OCI-LY7 (cell line): ENCODE measurements around the gene DHRS4L2. TPM values are rescaled to one million over a fixed set of nuclear protein-coding genes. Genes with fewer than 3 reads are reported as not detected.

Experiments used
- BruUV-seq: library from RNA; stranded (reverse); fragments of 400-500 nt; replicated peaks from 2 replicates; lab custom pipeline; 2021; lab: Mats Ljungman, UMichigan
- CTCF ChIA-PET: fragments of 300-600 bp; sonication (Branson Sonifier 250); formaldehyde crosslinking; loops from one replicate; lab custom pipeline; 2022; ENCODE audit warnings: antibody characterized with exemption; ENCODE audit not compliant: unreplicated experiment; lab: Charles Lee
- POLR2A ChIA-PET: fragments of 300-600 bp; sonication (Branson Sonifier 250); formaldehyde crosslinking; loops from one replicate; lab custom pipeline; 2022; ENCODE audit warnings: antibody characterized with exemption; lab: Charles Lee
- DNase-seq: peaks from one replicate; pipeline ENCODE4 v3.0.0-alpha.2; 2015; ENCODE audit warnings: low spot score
- H2AFZ ChIP-seq: fragments of 200-600 bp; sonication (generic), shearing (Covaris generic); 2 replicates; pipeline ENCODE4 v1.6.1; 2014; ENCODE audit warnings: mild to moderate bottlenecking, antibody characterized with exemption, low read length, moderate library complexity
- H3K27ac ChIP-seq: fragments of 200-600 bp; sonication (generic); 2 replicates; pipeline ENCODE4 v1.5.1; 2014; ENCODE audit warnings: mixed run types, low read depth, mild to moderate bottlenecking, moderate library complexity, low read length, inconsistent platforms; ENCODE audit not compliant: poor library complexity, severe bottlenecking
- H3K36me3 ChIP-seq: fragments of 200-600 bp; sonication (generic); 2 replicates; pipeline ENCODE4 v1.6.1; 2014; ENCODE audit warnings: mild to moderate bottlenecking, antibody characterized with exemption, low read length, moderate library complexity, mixed read lengths; ENCODE audit not compliant: insufficient read depth
- H3K4me1 ChIP-seq: fragments of 200-600 bp; sonication (generic); 2 replicates; pipeline ENCODE4 v1.5.1; 2014; ENCODE audit warnings: mild to moderate bottlenecking, low read length; ENCODE audit not compliant: insufficient read depth, poor library complexity, severe bottlenecking
- H3K4me2 ChIP-seq: fragments of 200-600 bp; sonication (generic); 2 replicates; pipeline ENCODE4 v1.6.1; 2014; ENCODE audit warnings: mild to moderate bottlenecking, low read length
- H3K4me3 ChIP-seq: fragments of 200-600 bp; sonication (generic); 2 replicates; pipeline ENCODE4 v1.5.1; 2014; ENCODE audit warnings: mild to moderate bottlenecking, low read depth, low read length; ENCODE audit not compliant: poor library complexity, severe bottlenecking
- H3K79me2 ChIP-seq: fragments of 200-600 bp; sonication (generic); 2 replicates; pipeline ENCODE4 v1.6.1; 2016; ENCODE audit warnings: low read depth, mild to moderate bottlenecking, low read length, moderate library complexity, mixed read lengths; ENCODE audit not compliant: insufficient read depth
- H3K9me2 ChIP-seq: fragments of 200-600 bp; sonication (generic); 2 replicates; pipeline ENCODE4 v1.6.1; 2016; ENCODE audit warnings: mild to moderate bottlenecking, low read length, mixed read lengths; ENCODE audit not compliant: insufficient read depth
- H3K9me3 ChIP-seq: fragments of 200-600 bp; sonication (generic); 2 replicates; pipeline ENCODE4 v1.6.1; 2014; ENCODE audit warnings: mild to moderate bottlenecking, mixed run types, low read length, mixed read lengths
- H4K20me1 ChIP-seq: fragments of 200-600 bp; sonication (generic); 2 replicates; pipeline ENCODE4 v1.6.1; 2014; ENCODE audit warnings: mild to moderate bottlenecking, antibody characterized with exemption, low read length, moderate library complexity, mixed read lengths; ENCODE audit not compliant: insufficient read depth
- CTCF ChIP-seq: fragments of 200-600 bp; sonication (generic); conservative IDR thresholded peaks from 2 replicates; pipeline ENCODE4 v1.5.1; 2014; ENCODE audit warnings: mild to moderate bottlenecking, antibody characterized with exemption, low read length, moderate library complexity, mixed read lengths
- EZH2phosphoT487 ChIP-seq: fragments of 200-600 bp; sonication (generic); IDR thresholded peaks from 2 replicates; pipeline ENCODE4 v1.6.1; 2018; ENCODE audit warnings: low read depth, borderline replicate concordance, mild to moderate bottlenecking, mixed run types, antibody characterized with exemption, low read length, moderate library complexity, mixed read lengths
- intact Hi-C: fragments of 100-400 bp; cut with micrococcal nuclease; formaldehyde crosslinking; loops from one replicate; pipeline ENCODE4 v1.10.0; 2022; ENCODE audit not compliant: unreplicated experiment
- total RNA-seq, 2 experiments: library from RNA; depleted of rRNA in 1 of 2; stranded (reverse); fragments of >200 nt in 1 of 2; shearing (Covaris generic) in 1 of 2; gene quantifications; 2 replicates each; pipeline ENCODE4 v1.2.3, GENCODE V29; 2014 to 2022

The DHRS4L2 gene
- total RNA-seq, 2 experiments from 2014 or later = 18.8 to 24.2 TPM

- no peak overlapping the region for H3K4me3 ChIP-seq
- ChIA-PET POLR2A (interaction anchor here (0.6 kb wide), 1 partner anchor 9 kb away, joined by 3 read pairs; no protein-coding TSS in a partner anchor), CTCF (interaction anchor here (0.6 kb wide), 1 partner anchor 11 kb away, joined by 3 read pairs; no protein-coding TSS in a partner anchor)
- H3K9me2 ChIP-seq = no peaks in the 10 kb centered on the region
- no peaks in the 10 kb centered on the region for H4K20me1 ChIP-seq
- DNase-seq = no peak
- H3K79me2 ChIP-seq = no peaks in the 10 kb centered on the region
- no peak overlapping the region for H3K4me2 ChIP-seq
- H3K4me1 ChIP-seq = peaks cover 19% of the 10 kb centered on the region
- no peaks in the 10 kb centered on the region for H3K9me3 ChIP-seq
- TF ChIP-seq CTCF (no peak), EZH2phosphoT487 (no peak)
- H3K36me3 ChIP-seq = no peaks in the 10 kb centered on the region
- intact Hi-C loops = no loop called here
- H2AFZ ChIP-seq = no peak overlapping the region
- no TSS peak for BruUV-seq
- no peak overlapping the region for H3K27ac ChIP-seq
Observed at GRCh38 chr14:24054324-24054641, 65.6 kb downstream of the DHRS4L2 start.

DNA sequence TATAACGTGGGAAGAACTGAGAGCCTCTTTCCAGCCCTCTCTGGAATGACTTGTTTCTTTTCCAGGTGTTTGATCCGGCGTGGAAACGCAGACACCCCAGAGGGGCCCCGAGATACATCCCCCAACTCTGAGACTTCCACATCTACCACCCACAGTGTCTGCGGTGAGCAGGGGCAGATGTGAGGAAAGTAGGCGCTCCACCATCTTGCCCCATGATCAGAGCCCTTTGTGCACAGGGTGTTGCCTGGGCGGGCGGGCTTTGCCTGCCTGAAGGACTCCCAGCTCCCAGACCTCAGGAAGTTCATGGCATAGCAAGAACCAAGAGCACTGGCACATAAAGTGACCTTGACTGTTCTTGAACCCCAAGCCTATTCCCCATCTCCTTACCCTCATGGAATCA is 65.9 kb downstream of the DHRS4L2 start:
- CTCF ChIA-PET = no interaction called here
- no TSS peak for BruUV-seq
- no peaks in the 10 kb centered on the region for H3K9me2 ChIP-seq
- TF ChIP-seq CTCF = no peak
- peaks cover 15% of the 10 kb centered on the region for H3K4me1 ChIP-seq
- no peaks in the 10 kb centered on the region for H3K36me3 ChIP-seq
- no peaks in the 10 kb centered on the region for H3K9me3 ChIP-seq
- no peak overlapping the region for H3K4me3 ChIP-seq
- no peak for DNase-seq
- POLR2A ChIA-PET = interaction anchor here (0.6 kb wide), 1 partner anchor 9 kb away, joined by 3 read pairs; no protein-coding TSS in a partner anchor
- no peak overlapping the region for H3K4me2 ChIP-seq
- no peaks in the 10 kb centered on the region for H4K20me1 ChIP-seq
- no peaks in the 10 kb centered on the region for H3K79me2 ChIP-seq
- H3K27ac ChIP-seq = no peak overlapping the region
- H2AFZ ChIP-seq = no peak overlapping the region
- intact Hi-C loops = no loop called here

Other genes starting within 250 kb of the DHRS4L2 start
- gene DHRS4, start 35.2 kb upstream of the DHRS4L2 start, total RNA-seq (2014; rRNA removed; shearing (Covaris generic)) = 18.5 and 18.7 TPM in 2 replicates
- gene DHRS4, start 35.2 kb upstream of the DHRS4L2 start, total RNA-seq (2022) = 18.8 and 19.6 TPM in 2 replicates
- 0.03 and 0.32 TPM in 2 replicates for gene CARMIL3, start 63.1 kb downstream of the DHRS4L2 start, total RNA-seq (2014; rRNA removed; shearing (Covaris generic))
- 0.21 TPM in 1 of 2 replicates, not detected in the other for gene CARMIL3, start 63.1 kb downstream of the DHRS4L2 start, total RNA-seq (2022)
- gene CPNE6, start 82.6 kb downstream of the DHRS4L2 start, total RNA-seq (2014; rRNA removed; shearing (Covaris generic)) = 0.10 TPM in 1 of 2 replicates, not detected in the other
- gene CPNE6, start 82.6 kb downstream of the DHRS4L2 start, total RNA-seq (2022) = not detected in 2 replicates
- gene PCK2, start 105.4 kb downstream of the DHRS4L2 start, total RNA-seq (2014; rRNA removed; shearing (Covaris generic)) = 33.7 and 43.6 TPM in 2 replicates
- 130 TPM in 2 replicates for gene PCK2, start 105.4 kb downstream of the DHRS4L2 start, total RNA-seq (2022)
- gene DCAF11, start 125.8 kb downstream of the DHRS4L2 start, total RNA-seq (2014; rRNA removed; shearing (Covaris generic)) = 75.5 and 79.2 TPM in 2 replicates
- gene DCAF11, start 125.8 kb downstream of the DHRS4L2 start, total RNA-seq (2022) = 63.6 and 77.3 TPM in 2 replicates
- gene NRL, start 126.0 kb downstream of the DHRS4L2 start, total RNA-seq (2014; rRNA removed; shearing (Covaris generic)) = 3.1 and 4.6 TPM in 2 replicates
- gene NRL, start 126.0 kb downstream of the DHRS4L2 start, total RNA-seq (2022) = 7.5 and 8.1 TPM in 2 replicates
- gene FITM1, start 141.7 kb downstream of the DHRS4L2 start, total RNA-seq (2014; rRNA removed; shearing (Covaris generic)) = 0.28 TPM in 2 replicates
- 0.97 and 1.4 TPM in 2 replicates for gene FITM1, start 141.7 kb downstream of the DHRS4L2 start, total RNA-seq (2022)
- gene PSME1, start 147.3 kb downstream of the DHRS4L2 start, total RNA-seq (2014; rRNA removed; shearing (Covaris generic)) = 187 and 213 TPM in 2 replicates
- gene PSME1, start 147.3 kb downstream of the DHRS4L2 start, total RNA-seq (2022) = 146 and 149 TPM in 2 replicates
- 73.2 and 74.8 TPM in 2 replicates for gene EMC9, start 152.7 kb downstream of the DHRS4L2 start, total RNA-seq (2014; rRNA removed; shearing (Covaris generic))
- gene EMC9, start 152.7 kb downstream of the DHRS4L2 start, total RNA-seq (2022) = 72.0 and 72.9 TPM in 2 replicates
- 254 and 290 TPM in 2 replicates for gene PSME2, start 157.7 kb downstream of the DHRS4L2 start, total RNA-seq (2014; rRNA removed; shearing (Covaris generic))
- gene PSME2, start 157.7 kb downstream of the DHRS4L2 start, total RNA-seq (2022) = 176 and 188 TPM in 2 replicates
- 37.8 and 66.1 TPM in 2 replicates for gene RNF31, start 158.6 kb downstream of the DHRS4L2 start, total RNA-seq (2014; rRNA removed; shearing (Covaris generic))
- gene RNF31, start 158.6 kb downstream of the DHRS4L2 start, total RNA-seq (2022) = 57.8 and 58.1 TPM in 2 replicates
- gene IRF9, start 172.3 kb downstream of the DHRS4L2 start, total RNA-seq (2014; rRNA removed; shearing (Covaris generic)) = 35.1 and 40.7 TPM in 2 replicates
- 36.2 and 39.1 TPM in 2 replicates for gene IRF9, start 172.3 kb downstream of the DHRS4L2 start, total RNA-seq (2022)
- gene REC8, start 183.2 kb downstream of the DHRS4L2 start, total RNA-seq (2014; rRNA removed; shearing (Covaris generic)) = 4.3 and 9.8 TPM in 2 replicates
- gene REC8, start 183.2 kb downstream of the DHRS4L2 start, total RNA-seq (2022) = 12.6 and 14.2 TPM in 2 replicates
- gene IPO4, start 199.9 kb downstream of the DHRS4L2 start, total RNA-seq (2014; rRNA removed; shearing (Covaris generic)) = 48.4 and 59.2 TPM in 2 replicates
- gene IPO4, start 199.9 kb downstream of the DHRS4L2 start, total RNA-seq (2022) = 49.3 and 53.1 TPM in 2 replicates
- gene TM9SF1, start 206.5 kb downstream of the DHRS4L2 start, total RNA-seq (2014; rRNA removed; shearing (Covaris generic)) = 23.4 and 31.3 TPM in 2 replicates
- 23.1 and 27.8 TPM in 2 replicates for gene TM9SF1, start 206.5 kb downstream of the DHRS4L2 start, total RNA-seq (2022)
- not detected in 2 replicates for gene TSSK4, start 216.8 kb downstream of the DHRS4L2 start, total RNA-seq (2014; rRNA removed; shearing (Covaris generic))
- 1.1 and 1.5 TPM in 2 replicates for gene TSSK4, start 216.8 kb downstream of the DHRS4L2 start, total RNA-seq (2022)
- 48.5 and 65.7 TPM in 2 replicates for gene CHMP4A, start 224.6 kb downstream of the DHRS4L2 start, total RNA-seq (2014; rRNA removed; shearing (Covaris generic))
- 67.6 and 72.9 TPM in 2 replicates for gene CHMP4A, start 224.6 kb downstream of the DHRS4L2 start, total RNA-seq (2022)
- 21.5 and 23.2 TPM in 2 replicates for gene MDP1, start 227.1 kb downstream of the DHRS4L2 start, total RNA-seq (2014; rRNA removed; shearing (Covaris generic))
- gene MDP1, start 227.1 kb downstream of the DHRS4L2 start, total RNA-seq (2022) = 26.6 and 30.9 TPM in 2 replicates
- 167 and 285 TPM in 2 replicates for gene NEDD8, start 243.4 kb downstream of the DHRS4L2 start, total RNA-seq (2014; rRNA removed; shearing (Covaris generic))
- 174 and 182 TPM in 2 replicates for gene NEDD8, start 243.4 kb downstream of the DHRS4L2 start, total RNA-seq (2022)
- 39.4 and 51.4 TPM in 2 replicates for gene GMPR2, start 244.0 kb downstream of the DHRS4L2 start, total RNA-seq (2014; rRNA removed; shearing (Covaris generic))
- gene GMPR2, start 244.0 kb downstream of the DHRS4L2 start, total RNA-seq (2022) = 61.4 and 62.3 TPM in 2 replicates